NCI-H2107 treated with DMSO at 0.1 percent for 48 hours (cell line): ENCODE results near the gene SYTL3.
A peak's percentile ranks its signal among the peaks of the same experiment; 100 is the strongest.
"Not testable (repeated sequence)": the region's sequence is repeated elsewhere in the genome, so short reads cannot be mapped to it uniquely, and the experiment has no call there.

ENCODE experiments used
- DNase-seq: peaks from one replicate; lab custom pipeline; 2025; ENCODE audit not compliant: unreplicated experiment; lab: John Stamatoyannopoulos, UW

SYTL3 gene

GRCh38 chr6:158649289-158650143 is at the start of gene SYTL3:
SYTL3 (plus strand) TSS chr6:158650054; CDS start chr6:158663269, 13,215 bp downstream.
- DNase-seq, result no peak

- DNase-seq, result no peak
Measured at GRCh38 chr6:158603261-158604047, 46.4 kb upstream of the SYTL3 start.

GRCh38 chr6:158604048-158604406 is 45.8 kb upstream of the SYTL3 start:
- DNase-seq, result no peak

- DNase-seq, result peak; percentile 73
Measured at GRCh38 chr6:158605266-158605878, 44.5 kb upstream of the SYTL3 start.

GRCh38 chr6:158606011-158606410 is 43.8 kb upstream of the SYTL3 start:
- DNase-seq, result not testable (repeated sequence)

- DNase-seq, result no peak
Measured at GRCh38 chr6:158606935-158607334, 42.9 kb upstream of the SYTL3 start.

GRCh38 chr6:158607411-158608170 is 42.3 kb upstream of the SYTL3 start:
- DNase-seq, result no peak

- no peak for DNase-seq
Measured at GRCh38 chr6:158608221-158608620, 41.6 kb upstream of the SYTL3 start.

GRCh38 chr6:158609455-158610155 is 40.2 kb upstream of the SYTL3 start:
- DNase-seq, result no peak

- no peak for DNase-seq
Measured at GRCh38 chr6:158610319-158610968, 39.4 kb upstream of the SYTL3 start.

GRCh38 chr6:158611039-158611438 is 38.8 kb upstream of the SYTL3 start:
- DNase-seq, result no peak

GRCh38 chr6:158611541-158612370 is 38.1 kb upstream of the SYTL3 start:
- no peak for DNase-seq

GRCh38 chr6:158614606-158615005 is 35.2 kb upstream of the SYTL3 start:
- not testable (repeated sequence) for DNase-seq

- DNase-seq, result not testable (repeated sequence)
Measured at GRCh38 chr6:158618289-158618688, 31.6 kb upstream of the SYTL3 start.

- DNase-seq, result no peak
Measured at GRCh38 chr6:158619922-158620801, 29.7 kb upstream of the SYTL3 start.

- no peak for DNase-seq
Measured at GRCh38 chr6:158620963-158621693, 28.7 kb upstream of the SYTL3 start.
